UCSD-AML1 (cell line): ENCODE results near the gene CD28.
A peak's percentile ranks its signal among the peaks of the same experiment; 100 is the strongest.

Experiments
- DNase-seq: peaks from one replicate; lab custom pipeline; 2025; ENCODE audit not compliant: unreplicated experiment; lab: John Stamatoyannopoulos, UW

Gene CD28

GRCh38 chr2:203706403-203706802 lies at the start of gene CD28:
Gene CD28 (plus strand): TSS chr2:203706639. CDS start chr2:203706697, 58 bp downstream.
- DNase-seq, result peak; percentile 61

- DNase-seq, result no peak
Observed at GRCh38 chr2:203659331-203660049, 46.9 kb upstream of the CD28 start.

GRCh38 chr2:203660465-203660864 lies 46.0 kb upstream of the CD28 start:
- no peak for DNase-seq

- DNase-seq, result no peak
Observed at GRCh38 chr2:203661279-203661908, 45.0 kb upstream of the CD28 start.

- no peak for DNase-seq
Observed at GRCh38 chr2:203662487-203662886, 44.0 kb upstream of the CD28 start.

- DNase-seq, result no peak
Observed at GRCh38 chr2:203662951-203663350, 43.5 kb upstream of the CD28 start.

GRCh38 chr2:203664029-203664755 lies 42.2 kb upstream of the CD28 start:
- DNase-seq, result no peak

- no peak for DNase-seq
Observed at GRCh38 chr2:203667838-203668237, 38.6 kb upstream of the CD28 start.

- no peak for DNase-seq
Observed at GRCh38 chr2:203669820-203670219, 36.6 kb upstream of the CD28 start.

- no peak for DNase-seq
Observed at GRCh38 chr2:203670939-203671338, 35.5 kb upstream of the CD28 start.

GRCh38 chr2:203671876-203672275 lies 34.6 kb upstream of the CD28 start:
- no peak for DNase-seq

- DNase-seq, result no peak
Observed at GRCh38 chr2:203672856-203673255, 33.6 kb upstream of the CD28 start.

GRCh38 chr2:203673933-203674332 lies 32.5 kb upstream of the CD28 start:
- DNase-seq, result peak; percentile 48

- no peak for DNase-seq
Observed at GRCh38 chr2:203675086-203675485, 31.4 kb upstream of the CD28 start.

- DNase-seq, result no peak
Observed at GRCh38 chr2:203678971-203679370, 27.5 kb upstream of the CD28 start.

- DNase-seq, result no peak
Observed at GRCh38 chr2:203679401-203679800, 27.0 kb upstream of the CD28 start.

GRCh38 chr2:203681978-203682377 lies 24.5 kb upstream of the CD28 start:
- no peak for DNase-seq

GRCh38 chr2:203682688-203683130 lies 23.7 kb upstream of the CD28 start:
- DNase-seq, result no peak

- no peak for DNase-seq
Observed at GRCh38 chr2:203683421-203683820, 23.0 kb upstream of the CD28 start.

GRCh38 chr2:203683932-203684556 lies 22.4 kb upstream of the CD28 start:
- DNase-seq, result no peak

GRCh38 chr2:203685081-203685621 lies 21.3 kb upstream of the CD28 start:
- DNase-seq, result no peak
